Stimulated activated CD8-positive, alpha-beta memory T cell treated with anti-CD3 and anti-CD28 coated beads, Interleukin-2, amount 100 ng/mL, for 48 hours (primary cell): ENCODE measurements around the gene AXIN1.

Source experiments
- DNase-seq, 2 donors: peaks; one replicate each; pipeline ENCODE4 v3.0.0-alpha.2; 2020; ENCODE audit warnings: low read depth in 2 of 2

The AXIN1 gene

GRCh38 chr16:284204-285120, 68.1 kb downstream of the AXIN1 start:
- DNase-seq: no peak

GRCh38 chr16:283033-283805, 69.3 kb downstream of the AXIN1 start, which contains the start of gene PDIA2:
TSS of gene PDIA2 (plus strand) at chr16:283164. CDS start at chr16:283170, 6 bp downstream.
- DNase-seq: no peak

- DNase-seq: no peak
Observed at GRCh38 chr16:282491-282890, 70.0 kb downstream of the AXIN1 start.

- DNase-seq: no peak
Observed at GRCh38 chr16:281660-282255, 70.8 kb downstream of the AXIN1 start.

- no peak for DNase-seq
Observed at GRCh38 chr16:280991-281659, 71.4 kb downstream of the AXIN1 start.

GRCh38 chr16:280552-280951, 72.0 kb downstream of the AXIN1 start, which contains the start of gene ARHGDIG:
TSS of gene ARHGDIG (plus strand) at chr16:280591. CDS start at chr16:280681, 90 bp downstream.
- DNase-seq: no peak

- DNase-seq: no peak
Observed at GRCh38 chr16:280005-280460, 72.5 kb downstream of the AXIN1 start.

GRCh38 chr16:279531-279930, 73.0 kb downstream of the AXIN1 start:
- DNase-seq: no peak

- no peak for DNase-seq
Observed at GRCh38 chr16:278863-279366, 73.6 kb downstream of the AXIN1 start.

- no peak for DNase-seq
Observed at GRCh38 chr16:276426-277077, 76.0 kb downstream of the AXIN1 start.

- DNase-seq: no peak
Observed at GRCh38 chr16:275786-276232, 76.7 kb downstream of the AXIN1 start, which contains the start of gene RGS11. TSS of gene RGS11 (minus strand) at chr16:275944. CDS start at chr16:275911, 33 bp downstream.

- DNase-seq: no peak
Observed at GRCh38 chr16:275041-275641, 77.4 kb downstream of the AXIN1 start.

GRCh38 chr16:273547-274421, 78.7 kb downstream of the AXIN1 start:
- DNase-seq: no peak

GRCh38 chr16:272633-273546, 79.6 kb downstream of the AXIN1 start:
- DNase-seq: no peak

GRCh38 chr16:270381-271255, 81.9 kb downstream of the AXIN1 start:
- DNase-seq: no peak

GRCh38 chr16:269061-269796, 83.3 kb downstream of the AXIN1 start:
- DNase-seq: no peak
